Left lung (tissue), 10 donors: ENCODE measurements around the gene PTPN21. TPM values are rescaled to one million over a fixed set of nuclear protein-coding genes. Genes with fewer than 3 reads are reported as not detected.

ENCODE experiments used
- ATAC-seq: fragments of 200-7000 bp; cut with Tn5 transposase; one replicate; pipeline ENCODE4 v1.9.1; 2020; ENCODE audit warnings: moderate library complexity
- DNase-seq, 4 donors: peaks; one replicate each; pipeline ENCODE4 v3.0.0-alpha.2; 2013 to 2020
- H3K27ac ChIP-seq, 2 donors: fragments of 200-600 bp; sonication (generic) in 1 of 2; one replicate each; pipeline versions ENCODE4 v1.5.0 to v1.8.0; 2020 to 2021
- H3K27me3 ChIP-seq, 2 donors: fragments of 200-600 bp; sonication (generic) in 1 of 2; one replicate each; pipeline versions ENCODE4 v1.5.0 to v1.8.0; 2020 to 2021
- H3K36me3 ChIP-seq, 2 donors: fragments of 200-600 bp; sonication (generic) in 1 of 2; one replicate each; pipeline versions ENCODE4 v1.5.0 to v1.8.0; 2020 to 2021
- H3K4me1 ChIP-seq, 2 donors: fragments of 200-600 bp; one replicate each; pipeline ENCODE4 v1.8.0; 2021
- H3K4me3 ChIP-seq, 2 donors: fragments of 200-600 bp; sonication (generic) in 1 of 2; one replicate each; pipeline versions ENCODE4 v1.5.0 to v1.8.0; 2020 to 2021; ENCODE audit warnings: mild to moderate bottlenecking in 1 of 2
- H3K9me3 ChIP-seq, 2 donors: fragments of 200-600 bp; sonication (generic) in 1 of 2; one replicate each; pipeline versions ENCODE4 v1.5.0 to v1.8.0; 2020 to 2021
- intact Hi-C, 2 donors: fragments of 100-400 bp; cut with DNase I; formaldehyde crosslinking; loops; one replicate each; pipeline versions ENCODE4 v1.11.2 to v1.14.2; 2022
- polyA plus RNA-seq, 6 donors: library from polyadenylated mRNA; unstranded; fragments of 120-200 nt; gene quantifications; one replicate each; pipeline ENCODE4 v1.2.1, GENCODE V29; 2013; ENCODE audit not compliant: insufficient read length in 6 of 6
- total RNA-seq, 2 donors: library from RNA; stranded (reverse); fragmentation: NEBNext Ultra II Directional; extraction: Animal tissue kit (Norgen Biotek cat#: 25700); gene quantifications; one replicate each; pipeline ENCODE4 v1.2.1, GENCODE V29; 2021
- TF ChIP-seq, protein P1 (sequence below), 2 donors: fragments of 200-600 bp; sonication (generic) in 1 of 2; IDR thresholded peaks; one replicate each; pipeline versions ENCODE4 v1.5.0 to v1.8.0; 2021; ENCODE audit warnings: antibody characterized with exemption in 2 of 2
- donor health status: DM: no; HTN: yes; CAD: no.
- donor health status: DM: no; HTN: no; CAD: no.

PTPN21 gene
- total and polyA plus RNA-seq, 8 donors = 26.8 to 35.9 (median 29.8) TPM

GRCh38 chr14:88500611-88501010 lies 54.2 kb downstream of the PTPN21 start:
- intact Hi-C loops = no loop called here
- Histone ChIP-seq H3K4me3 (no peak overlapping the region), H3K36me3 (peaks cover 0 to 35% of the 10 kb centered on the region in 2 donors), H3K9me3 (no peaks in the 10 kb centered on the region), H3K27me3 (no peaks in the 10 kb centered on the region), H3K4me1 (no peaks in the 10 kb centered on the region), H3K27ac (no peak overlapping the region)
- TF ChIP-seq, protein P1, sequence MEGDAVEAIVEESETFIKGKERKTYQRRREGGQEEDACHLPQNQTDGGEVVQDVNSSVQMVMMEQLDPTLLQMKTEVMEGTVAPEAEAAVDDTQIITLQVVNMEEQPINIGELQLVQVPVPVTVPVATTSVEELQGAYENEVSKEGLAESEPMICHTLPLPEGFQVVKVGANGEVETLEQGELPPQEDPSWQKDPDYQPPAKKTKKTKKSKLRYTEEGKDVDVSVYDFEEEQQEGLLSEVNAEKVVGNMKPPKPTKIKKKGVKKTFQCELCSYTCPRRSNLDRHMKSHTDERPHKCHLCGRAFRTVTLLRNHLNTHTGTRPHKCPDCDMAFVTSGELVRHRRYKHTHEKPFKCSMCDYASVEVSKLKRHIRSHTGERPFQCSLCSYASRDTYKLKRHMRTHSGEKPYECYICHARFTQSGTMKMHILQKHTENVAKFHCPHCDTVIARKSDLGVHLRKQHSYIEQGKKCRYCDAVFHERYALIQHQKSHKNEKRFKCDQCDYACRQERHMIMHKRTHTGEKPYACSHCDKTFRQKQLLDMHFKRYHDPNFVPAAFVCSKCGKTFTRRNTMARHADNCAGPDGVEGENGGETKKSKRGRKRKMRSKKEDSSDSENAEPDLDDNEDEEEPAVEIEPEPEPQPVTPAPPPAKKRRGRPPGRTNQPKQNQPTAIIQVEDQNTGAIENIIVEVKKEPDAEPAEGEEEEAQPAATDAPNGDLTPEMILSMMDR (IDR thresholded peaks at IDR 0.05) = no peak
- no peak for ATAC-seq
- DNase-seq = no peak

DNA sequence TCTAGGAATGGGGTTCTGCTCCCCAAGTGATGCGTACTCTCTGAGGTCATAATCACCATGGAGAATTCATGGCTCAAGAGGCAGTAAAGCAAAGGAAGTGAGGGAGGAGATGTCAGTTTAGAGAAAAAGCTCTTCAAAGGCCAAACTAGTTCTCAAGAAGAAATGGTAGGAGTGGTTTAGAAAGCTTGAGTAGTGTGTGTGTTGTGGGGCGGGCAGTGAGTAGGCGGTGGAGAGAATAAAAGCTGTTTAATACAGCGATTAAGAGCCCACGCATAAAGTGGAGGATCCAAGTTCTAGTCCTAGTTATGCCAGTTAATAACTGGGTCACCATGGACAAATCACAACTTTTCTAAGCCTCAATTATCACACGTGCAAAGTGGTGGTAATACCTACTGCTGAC lies 55.6 kb downstream of the PTPN21 start:
- ATAC-seq = peak; percentile 52
- DNase-seq = no peak
- Histone ChIP-seq H3K27me3 (no peaks in the 10 kb centered on the region), H3K4me1 (no peaks in the 10 kb centered on the region), H3K4me3 (no peak overlapping the region), H3K27ac (no peak overlapping the region), H3K9me3 (no peaks in the 10 kb centered on the region), H3K36me3 (peaks cover 0 to 42% of the 10 kb centered on the region in 2 donors)
- intact Hi-C loops = loop anchor here in 1 of 2 donors (10.0 kb wide), 1 partner anchor 66 kb away; the partner anchor contains the start of gene ZC3H14
- TF ChIP-seq, protein P1 (IDR thresholded peaks at IDR 0.05) = no peak

GRCh38 chr14:88496414-88496813 lies 58.4 kb downstream of the PTPN21 start:
- intact Hi-C loops = loop anchor here in 1 of 2 donors (10.0 kb wide), 1 partner anchor 68 kb away; the partner anchor contains the start of gene ZC3H14
- H3K36me3 ChIP-seq = peaks cover 0 to 35% of the 10 kb centered on the region in 2 donors
- ATAC-seq = no peak
- no peaks in the 10 kb centered on the region for H3K4me1 ChIP-seq
- DNase-seq = no peak
- TF ChIP-seq, protein P1 (IDR thresholded peaks at IDR 0.05) = no peak
- H3K4me3 ChIP-seq = no peak overlapping the region
- H3K9me3 ChIP-seq = no peaks in the 10 kb centered on the region
- no peaks in the 10 kb centered on the region for H3K27me3 ChIP-seq
- no peak overlapping the region for H3K27ac ChIP-seq

DNA sequence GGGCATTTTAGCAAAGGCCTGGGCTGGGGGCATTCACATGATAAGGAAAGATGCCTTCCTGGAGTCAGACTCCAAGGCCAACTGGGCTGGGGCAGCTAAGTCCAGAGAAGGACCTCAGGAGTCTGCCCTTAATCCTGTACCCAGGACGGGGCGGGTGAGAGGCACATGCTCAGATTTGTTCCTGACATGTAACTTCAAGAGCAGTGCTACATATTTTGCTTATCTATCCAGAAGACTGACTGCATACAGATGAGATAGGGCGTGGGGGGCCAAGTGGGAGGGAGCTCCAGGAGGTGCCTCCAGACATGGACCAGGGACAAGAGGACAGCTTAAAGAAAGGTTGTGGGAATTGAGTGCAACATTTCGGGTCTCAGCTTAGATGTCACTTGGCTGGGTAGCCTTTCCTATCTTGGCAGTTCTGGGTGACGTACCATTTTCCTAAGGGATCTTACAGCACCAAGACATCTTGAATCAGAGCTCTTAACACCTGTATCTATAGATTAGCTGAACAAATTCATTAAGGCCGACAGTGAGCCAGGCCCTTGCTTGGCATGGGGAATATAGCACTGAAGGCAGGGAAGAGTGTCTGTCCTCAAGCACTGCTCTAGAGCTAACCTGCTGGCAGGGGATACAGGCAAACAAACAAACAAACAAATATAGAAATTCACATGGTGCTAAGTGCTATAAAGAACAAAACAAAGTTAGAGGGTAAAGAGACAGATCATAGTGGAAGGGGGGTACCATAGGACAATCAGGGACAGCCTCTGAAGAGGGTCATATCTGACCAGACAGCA lies 61.2 kb downstream of the PTPN21 start:
- Histone ChIP-seq H3K4me3 (no peak overlapping the region), H3K9me3 (no peaks in the 10 kb centered on the region), H3K4me1 (no peaks in the 10 kb centered on the region), H3K27ac (no peak overlapping the region), H3K27me3 (no peaks in the 10 kb centered on the region), H3K36me3 (peaks cover 0 to 27% of the 10 kb centered on the region in 2 donors)
- TF ChIP-seq, protein P1 (IDR thresholded peaks at IDR 0.05) = no peak
- DNase-seq (no peak), ATAC-seq (no peak)
- intact Hi-C loops = loop anchor here in 1 of 2 donors (10.0 kb wide), 1 partner anchor 71 kb away; the partner anchor contains the start of gene ZC3H14
